GM21825 (cell line): ENCODE data around the gene PGGHG.
A peak's percentile ranks its signal among the peaks of the same experiment; 100 is the strongest.
"Not testable (repeated sequence)": the region's sequence is repeated elsewhere in the genome, so short reads cannot be mapped to it uniquely, and the experiment has no call there.

ENCODE experiments used
- ATAC-seq: cut with Tn5 transposase; IDR thresholded peaks from one replicate; pipeline ENCODE4 v1.9.1; 2021; ENCODE audit warnings: mild to moderate bottlenecking, moderate library complexity; ENCODE audit not compliant: unreplicated experiment

Gene PGGHG

GRCh38 chr11:326842-327580, 38.1 kb downstream of the PGGHG start:
- ATAC-seq: peak; percentile 68

- ATAC-seq: no peak
These were observed 38.6 kb downstream of the PGGHG start for GRCh38 chr11:327581-327923.

- ATAC-seq: no peak
These were observed 39.1 kb downstream of the PGGHG start for GRCh38 chr11:328012-328411.

GRCh38 chr11:328516-329100, 39.7 kb downstream of the PGGHG start:
- ATAC-seq: not testable (repeated sequence)

GRCh38 chr11:329886-330253, 40.9 kb downstream of the PGGHG start:
- no peak for ATAC-seq

- ATAC-seq: no peak
These were observed 41.4 kb downstream of the PGGHG start for GRCh38 chr11:330307-330693.

GRCh38 chr11:330694-331357, 41.9 kb downstream of the PGGHG start:
- no peak for ATAC-seq

GRCh38 chr11:331358-332060, 42.6 kb downstream of the PGGHG start:
- no peak for ATAC-seq

- ATAC-seq: no peak
These were observed 43.9 kb downstream of the PGGHG start for GRCh38 chr11:332651-333480.

GRCh38 chr11:333616-334263, 44.8 kb downstream of the PGGHG start:
- ATAC-seq: not testable (repeated sequence)

- ATAC-seq: no peak
These were observed 45.5 kb downstream of the PGGHG start for GRCh38 chr11:334264-334994.

GRCh38 chr11:335779-336658, 47.1 kb downstream of the PGGHG start:
- ATAC-seq: no peak

GRCh38 chr11:336659-337198, 47.8 kb downstream of the PGGHG start:
- ATAC-seq: no peak

- ATAC-seq: no peak
These were observed 48.8 kb downstream of the PGGHG start for GRCh38 chr11:337711-338110.

- no peak for ATAC-seq
These were observed 51.0 kb downstream of the PGGHG start for GRCh38 chr11:339963-340362.

- no peak for ATAC-seq
These were observed 51.9 kb downstream of the PGGHG start for GRCh38 chr11:340539-341512.

GRCh38 chr11:342328-342727, 53.4 kb downstream of the PGGHG start:
- ATAC-seq: no peak
